ENCODE results near the gene NRAS.

NRAS gene

DNA sequence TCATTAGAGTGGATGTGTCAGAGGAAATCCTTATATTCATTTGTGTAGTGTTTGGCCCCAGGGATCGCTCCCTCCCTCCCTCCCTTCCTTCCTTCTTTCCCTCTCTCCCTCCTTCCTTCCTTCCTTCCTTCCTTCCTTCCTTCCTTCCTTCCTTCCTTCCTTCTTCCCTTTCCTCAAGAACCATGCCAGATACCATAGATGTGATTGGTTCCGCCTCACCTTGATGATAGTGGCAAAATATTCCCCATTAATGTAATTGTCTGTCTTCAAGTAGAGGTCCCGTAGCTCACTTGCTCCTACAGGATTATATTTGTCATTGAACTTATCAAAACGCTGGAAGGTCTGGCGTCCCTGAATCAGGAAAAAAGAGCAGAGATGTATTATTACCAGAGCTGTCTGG, 38.9 kb downstream of the NRAS start:
- DNase-seq (ENCODE audit: low read depth in 2 of 2): no peak

DNA sequence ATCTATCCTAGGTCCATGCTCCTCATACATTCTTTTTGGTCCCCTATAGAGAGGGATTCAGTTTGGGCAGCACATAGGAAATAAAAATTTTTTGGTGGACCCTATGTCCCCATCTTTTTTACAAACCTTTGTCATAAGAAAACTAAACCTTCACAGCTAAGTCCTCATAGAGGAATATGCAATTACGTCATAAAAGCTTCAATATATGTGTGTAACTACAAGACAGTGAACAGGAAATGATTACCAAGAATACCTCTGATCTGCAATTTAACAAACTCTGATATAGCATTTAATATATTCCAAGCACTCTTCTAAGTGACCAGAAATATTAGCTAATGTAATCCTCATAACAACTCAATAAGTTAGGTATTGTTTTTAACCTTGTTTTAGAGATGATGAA, 40.5 kb downstream of the NRAS start:
- DNase-seq (ENCODE audit: low read depth in 2 of 2): no peak

DNA sequence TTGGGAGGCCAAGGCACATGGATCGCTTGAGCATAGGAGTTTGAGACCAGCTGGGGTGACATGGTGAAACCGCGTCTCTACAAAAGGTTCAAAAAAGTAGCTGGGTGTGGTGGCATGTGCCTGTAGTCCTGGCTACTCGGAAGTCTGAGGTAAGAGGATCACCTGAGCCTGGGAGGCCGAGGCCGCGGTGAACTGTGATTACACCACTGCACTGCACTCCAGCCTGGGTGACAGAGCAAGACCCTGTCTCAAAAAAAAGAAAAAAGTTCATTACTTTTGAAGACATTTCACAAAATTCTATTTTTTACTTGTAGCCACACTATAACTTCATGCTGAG, 44.7 kb downstream of the NRAS start:
- no peak for DNase-seq (ENCODE audit: low read depth in 2 of 2)

DNA sequence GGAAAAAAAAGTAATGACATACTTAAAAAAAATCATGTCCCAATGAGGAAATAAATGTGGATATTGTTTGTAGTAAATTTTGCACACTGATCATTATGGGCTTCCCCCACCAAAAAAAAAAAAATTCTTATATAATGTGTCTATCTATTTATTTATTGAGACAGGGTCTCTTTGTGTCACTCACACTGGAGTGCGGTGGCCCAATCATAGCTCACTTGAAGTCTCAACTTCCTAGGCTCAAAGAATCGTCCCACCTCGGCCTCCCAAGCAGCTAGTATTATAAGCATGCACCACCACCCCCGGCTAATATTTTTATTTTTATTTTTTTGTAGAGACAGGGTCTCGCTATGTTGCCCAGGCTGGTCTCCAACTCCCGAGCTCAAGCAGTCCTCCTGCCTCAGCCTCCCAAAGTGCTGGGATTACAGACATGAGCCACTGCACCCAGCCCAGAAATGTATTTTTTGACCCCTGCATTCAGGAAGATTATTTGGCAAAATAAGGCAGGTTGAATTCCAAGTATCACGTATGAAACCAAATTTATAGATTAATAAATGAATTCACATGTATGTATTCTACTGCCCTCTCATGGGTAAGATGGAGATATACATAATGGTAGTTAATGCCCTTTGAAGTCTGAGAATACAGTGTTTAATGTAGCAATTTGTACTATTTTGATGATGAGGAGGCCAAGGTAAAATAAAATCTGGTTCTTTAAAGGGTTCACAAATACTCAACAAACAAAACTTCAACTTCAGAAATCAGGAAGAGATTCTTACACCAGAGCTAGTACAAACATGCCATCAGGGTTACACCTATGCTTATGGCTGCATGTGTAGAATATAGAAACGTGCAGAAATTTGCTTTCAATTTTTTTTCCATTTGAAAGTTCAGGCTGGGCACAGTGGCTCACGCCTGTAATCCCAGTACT, 45.3 kb downstream of the NRAS start:
- no peak for DNase-seq (ENCODE audit: low read depth in 2 of 2)

DNA sequence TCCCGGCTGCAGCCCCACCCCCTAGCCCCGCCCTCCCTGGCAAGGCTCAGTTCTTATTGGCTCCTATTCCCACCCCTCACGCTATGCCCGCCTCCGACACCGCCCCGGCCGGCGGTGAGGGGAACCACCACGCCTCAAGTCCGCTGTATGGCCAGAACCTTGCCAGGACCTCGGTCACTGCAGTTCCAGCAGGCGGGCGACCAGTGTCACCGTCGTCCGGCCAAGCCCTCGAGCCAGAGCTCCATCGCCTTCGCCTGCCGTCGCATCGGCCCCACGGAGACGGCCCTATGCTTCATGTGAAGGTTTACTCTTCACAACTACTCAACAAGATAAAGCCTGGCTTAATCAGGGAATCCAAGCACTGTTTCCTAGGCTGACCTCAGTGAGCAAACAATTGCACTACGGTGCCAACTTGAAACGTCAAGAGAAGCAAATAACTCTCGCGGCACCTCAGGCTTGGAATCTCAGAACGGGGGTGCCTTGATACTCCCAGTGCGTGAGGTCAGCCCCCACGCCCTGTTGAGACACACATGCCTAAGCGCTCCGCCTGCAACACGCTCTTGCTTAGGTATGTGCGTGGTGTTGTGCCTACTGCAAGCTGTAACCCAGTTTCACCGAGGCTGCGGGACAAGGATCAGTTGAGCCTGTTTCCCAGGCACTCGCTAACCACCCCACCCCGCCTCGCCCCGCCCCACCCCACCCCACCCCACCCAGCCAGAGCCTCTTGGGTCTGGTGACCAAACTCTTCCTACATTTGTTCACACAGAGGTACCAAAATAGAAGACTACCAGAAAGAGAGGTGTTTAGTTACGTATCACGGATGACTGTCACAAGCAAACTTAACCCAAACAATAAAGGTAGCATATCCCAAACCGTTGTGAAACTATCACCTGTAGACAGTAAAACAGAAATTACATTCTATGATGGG, 46.2 kb downstream of the NRAS start:
- peak; percentile 66 to 72 for DNase-seq (ENCODE audit: low read depth in 2 of 2)

DNA sequence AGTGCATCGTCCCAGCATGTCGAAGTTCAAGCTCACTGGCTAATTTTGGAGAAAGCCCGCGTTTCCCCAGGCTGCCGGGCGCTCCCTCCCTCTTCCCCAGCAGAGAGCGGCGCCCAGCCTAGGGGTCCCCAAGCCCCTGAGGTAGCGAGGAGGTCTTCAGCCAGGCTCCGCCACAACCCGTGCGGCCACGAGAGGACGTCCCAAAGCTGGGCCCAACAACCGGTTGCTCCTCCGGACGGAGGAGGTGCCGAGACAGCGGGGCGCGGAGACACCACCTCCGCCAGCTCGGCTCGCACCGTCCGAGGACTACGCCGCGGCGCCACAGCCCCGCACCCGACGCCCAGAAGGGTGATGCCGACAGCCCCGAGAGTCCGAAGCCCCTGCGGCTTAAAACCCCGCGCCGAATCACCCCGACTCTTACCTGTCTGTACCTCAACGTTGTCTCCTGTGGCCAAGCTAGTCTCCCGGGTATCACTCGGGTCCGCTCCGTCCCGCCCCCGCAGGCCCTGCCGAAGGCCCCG, 46.9 kb downstream of the NRAS start, which contains the start of gene DENND2C:
TSS of gene DENND2C (minus strand) at position 488 of the 521 bp plus-strand sequence. CDS start 44,065 bp downstream, outside the sequence.
- no peak for DNase-seq (ENCODE audit: low read depth in 2 of 2)

DNA sequence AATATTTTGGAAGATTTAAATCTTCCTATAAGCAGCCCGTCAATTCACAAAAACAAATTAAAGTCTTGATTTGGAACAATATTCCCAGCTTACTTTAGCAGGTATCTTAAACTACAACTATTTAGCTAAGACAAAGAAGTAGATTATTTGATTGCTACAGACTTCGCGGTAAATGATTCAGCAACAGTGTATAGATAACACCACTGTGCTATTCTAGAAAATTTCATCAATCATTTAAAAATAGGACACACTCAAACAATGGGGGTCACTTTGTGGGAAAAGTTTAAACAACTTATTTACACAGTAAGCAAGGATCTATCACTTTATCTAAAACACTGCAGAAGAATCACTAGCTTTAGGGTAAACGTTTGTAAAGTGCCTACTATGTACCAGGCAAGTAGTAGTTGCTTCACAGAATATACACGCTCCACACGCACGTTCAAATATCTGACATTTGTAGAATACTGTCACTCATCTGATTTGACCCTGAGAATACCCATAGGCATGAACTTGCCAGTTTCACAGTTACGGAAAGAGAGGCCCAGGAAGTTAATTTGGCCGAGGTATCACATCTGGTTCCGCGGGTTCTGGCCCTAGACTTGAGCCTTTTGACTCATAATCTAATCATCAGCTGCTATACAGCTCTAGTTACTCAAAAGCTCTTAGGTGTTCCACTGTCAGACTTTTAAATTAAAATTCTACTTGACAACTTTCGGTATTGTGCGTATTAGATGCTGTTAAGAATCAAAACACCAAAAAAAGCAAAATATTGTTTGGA, 47.6 kb downstream of the NRAS start:
- DNase-seq (ENCODE audit: low read depth in 2 of 2): no peak

DNA sequence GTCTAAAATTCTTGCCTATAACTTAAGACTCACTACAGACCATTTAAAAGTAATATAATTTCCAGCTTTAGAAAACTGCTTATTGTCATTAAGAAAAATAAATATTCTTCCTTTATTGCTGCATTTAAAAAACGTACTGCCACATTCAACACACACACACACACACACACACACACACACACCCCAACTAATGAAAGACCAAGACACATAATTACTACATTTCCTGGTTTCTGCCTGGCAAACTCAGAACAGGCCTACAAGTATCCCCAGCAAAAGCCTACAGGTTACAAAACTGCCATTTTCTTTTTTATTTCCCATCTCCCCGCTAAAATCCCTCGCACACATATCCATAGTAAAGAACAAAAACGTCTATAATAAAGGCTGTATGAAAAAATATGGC, 48.2 kb downstream of the NRAS start:
- DNase-seq (ENCODE audit: low read depth in 2 of 2): no peak

DNA sequence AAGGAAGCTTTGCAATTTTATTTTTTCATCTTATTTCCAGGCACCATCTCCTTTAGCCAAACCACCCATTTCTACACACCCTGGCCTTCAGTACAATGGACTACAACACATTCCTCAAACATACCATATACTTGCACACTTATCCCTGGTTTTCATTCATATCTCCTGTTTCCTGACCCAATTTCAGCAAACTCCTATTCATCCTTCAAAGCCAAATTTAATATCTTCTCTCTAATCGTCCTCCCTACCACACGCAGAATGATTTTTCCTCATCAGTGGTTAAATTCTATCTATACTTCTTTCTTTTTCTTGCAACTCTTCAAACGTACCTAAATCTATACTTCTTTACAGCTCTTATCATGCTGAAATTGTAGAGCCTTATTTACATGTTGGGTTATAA, 49.6 kb downstream of the NRAS start:
- no peak for DNase-seq (ENCODE audit: low read depth in 2 of 2)

DNA sequence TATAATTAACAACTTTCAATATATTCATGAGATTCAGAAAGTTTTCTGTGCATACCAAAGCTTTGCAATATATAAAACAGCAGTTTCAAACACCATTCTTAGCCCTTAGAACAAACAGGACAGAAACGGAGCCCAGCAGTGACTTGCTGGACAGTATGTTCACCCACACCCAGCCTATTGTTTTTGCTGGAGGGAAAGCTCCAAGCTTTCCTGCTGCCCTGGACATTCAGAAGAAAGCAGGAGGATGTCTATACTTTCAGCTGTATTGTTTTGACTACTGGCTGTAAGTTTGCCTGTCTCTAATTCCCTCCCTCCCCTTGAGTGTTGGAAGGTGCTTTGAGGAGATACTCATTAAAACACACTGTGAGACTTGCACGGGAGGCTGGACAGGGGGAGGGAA, 56.3 kb downstream of the NRAS start:
- DNase-seq (ENCODE audit: low read depth in 2 of 2): no peak

Measured in stimulated activated CD8-positive, alpha-beta memory T cell treated with anti-CD3 and anti-CD28 coated beads, Interleukin-7, amount 100 ng/mL, for 1 hour (primary cell).